ENCODE data around the gene SLC25A24. TPM values are rescaled to one million over a fixed set of nuclear protein-coding genes. Genes with fewer than 3 reads are reported as not detected.

The SLC25A24 gene
- total RNA-seq, 2 experiments from 2014 or later: 5.2 to 5.5 TPM

- Mint-ChIP-seq H3K36me3 (ENCODE audit: low read depth) (no peaks in the 10 kb centered on the region), H3K4me1 (ENCODE audit: low read depth) (peaks cover 3% of the 10 kb centered on the region), H3K27me3 (ENCODE audit: low read depth) (no peaks in the 10 kb centered on the region), H3K27ac (no peak overlapping the region), H3K4me3 (no peak overlapping the region), H3K9me3 (no peaks in the 10 kb centered on the region)
- peak; percentile 80 for DNase-seq
- intact Hi-C loops (cut with micrococcal nuclease): loop anchor here (1.0 to 5.0 kb wide), 8 partner anchors 75 to 695 kb away; partner anchors contain the start of genes SLC25A24 and VAV3
- CTCF ChIA-PET: interaction anchor here (0.6 to 8.3 kb wide), 34 partner anchors 10 to 596 kb away, joined by 3 to 255 read pairs (median 4); partner anchors contain the start of genes SLC25A24 and VAV3
Observed at GRCh38 chr1:108125312-108126138, 74.6 kb downstream of the SLC25A24 start.

DNA sequence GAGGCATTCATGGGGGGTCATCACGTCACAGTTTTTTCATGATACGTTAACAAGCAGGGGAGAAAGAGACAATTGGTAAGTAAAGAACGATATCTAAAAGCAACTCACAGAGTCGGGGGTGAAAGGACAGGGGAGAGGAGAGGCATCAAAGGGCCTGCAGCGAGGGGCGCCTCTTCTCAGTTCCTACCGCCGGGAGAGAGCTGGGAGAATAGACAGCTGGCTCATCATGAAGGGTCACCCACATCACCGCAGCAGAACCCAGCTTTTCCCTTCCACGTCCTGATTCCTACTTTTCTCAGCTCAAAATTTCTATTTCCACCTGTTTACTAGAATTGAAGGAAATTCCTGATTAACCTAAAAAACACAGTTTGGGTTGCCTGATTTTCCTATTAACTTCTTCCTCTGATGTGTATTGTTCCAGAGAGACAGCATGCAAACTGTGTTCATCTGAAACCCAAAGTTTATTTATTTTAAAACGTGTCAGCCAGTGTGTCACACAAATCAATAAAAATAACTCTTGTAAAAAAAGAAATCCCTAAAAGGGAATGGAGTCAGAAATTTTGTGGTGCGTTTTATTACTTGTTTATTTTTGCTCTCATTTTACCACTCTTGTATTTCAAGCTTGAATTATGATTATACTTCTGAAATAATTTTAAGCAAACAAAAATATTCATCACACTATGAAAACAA, 75.4 kb downstream of the SLC25A24 start:
- Mint-ChIP-seq H3K4me1 (ENCODE audit: low read depth) (peaks cover 3% of the 10 kb centered on the region), H3K4me3 (no peak overlapping the region), H3K9me3 (no peaks in the 10 kb centered on the region), H3K27me3 (ENCODE audit: low read depth) (no peaks in the 10 kb centered on the region), H3K36me3 (ENCODE audit: low read depth) (no peaks in the 10 kb centered on the region), H3K27ac (no peak overlapping the region)
- CTCF ChIA-PET: interaction anchor here (0.6 to 8.3 kb wide), 31 partner anchors 9 to 596 kb away, joined by 3 to 255 read pairs (median 4); partner anchors contain the start of genes SLC25A24 and VAV3
- intact Hi-C loops (cut with micrococcal nuclease): loop anchor here (1.0 to 5.0 kb wide), 8 partner anchors 74 to 694 kb away; partner anchors contain the start of genes SLC25A24 and VAV3
- DNase-seq: no peak

- no peak overlapping the region for H3K4me3 Mint-ChIP-seq
- peaks cover 3% of the 10 kb centered on the region for H3K4me1 Mint-ChIP-seq (ENCODE audit: low read depth)
- CTCF ChIA-PET: interaction anchor here (1.0 to 8.3 kb wide), 10 partner anchors 16 to 341 kb away, joined by 3 to 255 read pairs (median 5); partner anchors contain the start of genes SLC25A24 and VAV3
- DNase-seq: no peak
- no peaks in the 10 kb centered on the region for H3K9me3 Mint-ChIP-seq
- intact Hi-C loops (cut with micrococcal nuclease): loop anchor here (2.0 kb wide), 1 partner anchor 73 kb away; no protein-coding TSS in a partner anchor
- H3K27ac Mint-ChIP-seq: no peak overlapping the region
- no peaks in the 10 kb centered on the region for H3K27me3 Mint-ChIP-seq (ENCODE audit: low read depth)
- H3K36me3 Mint-ChIP-seq (ENCODE audit: low read depth): no peaks in the 10 kb centered on the region
Observed at GRCh38 chr1:108124023-108124422, 76.1 kb downstream of the SLC25A24 start.

DNA sequence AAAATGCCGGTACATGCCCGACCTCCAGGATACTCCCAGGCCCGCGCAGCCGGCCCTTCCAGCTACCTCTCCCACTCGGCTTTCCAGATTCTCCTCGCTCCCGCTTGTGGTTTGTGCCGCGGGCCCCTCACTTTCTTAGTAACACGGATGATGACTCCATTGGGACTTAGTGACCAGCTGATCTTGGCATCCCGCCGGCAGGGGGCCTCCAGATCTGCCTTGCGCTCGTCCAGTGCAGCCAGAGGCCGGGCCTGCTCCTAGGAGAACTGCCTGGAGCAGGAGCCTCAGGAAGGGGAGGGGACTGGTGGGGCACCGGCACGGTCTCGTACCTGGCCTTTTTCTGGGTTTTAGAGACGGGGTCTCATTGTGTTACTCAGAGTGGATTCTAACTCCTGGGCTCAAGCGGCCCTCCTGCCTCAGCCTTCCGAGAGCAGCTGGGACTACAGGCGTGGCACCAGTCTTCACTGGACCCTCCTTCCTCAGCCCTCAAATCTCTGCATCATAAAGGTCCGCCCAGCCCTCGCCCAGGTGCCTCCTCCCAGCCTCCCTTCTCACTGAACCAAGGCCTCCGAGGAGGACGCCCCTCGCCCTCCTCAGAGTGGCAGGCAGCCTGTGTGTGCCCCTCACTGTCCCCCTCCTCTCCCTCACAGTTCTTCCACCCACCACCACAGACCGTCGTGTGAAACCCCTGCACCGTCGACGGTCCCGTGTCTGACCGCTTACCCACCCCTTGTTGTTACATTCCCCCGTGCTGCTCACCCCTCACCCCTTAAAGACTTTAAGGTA, 78.6 kb downstream of the SLC25A24 start:
- H3K27me3 Mint-ChIP-seq (ENCODE audit: low read depth): no peaks in the 10 kb centered on the region
- peaks cover 9% of the 10 kb centered on the region for H3K4me1 Mint-ChIP-seq (ENCODE audit: low read depth)
- H3K27ac Mint-ChIP-seq: no peak overlapping the region
- H3K4me3 Mint-ChIP-seq: no peak overlapping the region
- H3K9me3 Mint-ChIP-seq: no peaks in the 10 kb centered on the region
- intact Hi-C loops (cut with micrococcal nuclease): no loop called here
- CTCF ChIA-PET: interaction anchor here (0.7 kb wide), 1 partner anchor 31 kb away, joined by 3 read pairs; no protein-coding TSS in a partner anchor
- DNase-seq: no peak
- H3K36me3 Mint-ChIP-seq (ENCODE audit: low read depth): no peaks in the 10 kb centered on the region

DNA sequence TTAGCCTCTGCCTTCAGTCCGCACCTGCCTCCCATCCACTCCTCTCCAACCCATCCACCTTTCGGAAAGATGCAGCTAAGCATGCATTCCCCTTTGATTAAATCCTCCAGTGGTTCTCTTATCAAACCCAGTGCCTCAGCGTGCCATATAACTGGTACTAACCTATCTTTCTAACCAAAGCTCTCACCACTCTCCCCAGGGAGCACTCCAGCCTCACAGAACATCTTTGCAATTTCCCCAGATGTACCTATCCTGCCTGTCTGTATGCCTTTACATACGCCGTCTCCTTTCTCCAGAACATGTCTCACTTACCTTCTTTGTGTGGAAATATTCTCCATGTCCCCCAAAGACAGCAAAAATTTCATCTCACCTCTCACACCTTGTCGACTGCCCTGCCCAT, 80.0 kb downstream of the SLC25A24 start:
- Mint-ChIP-seq H3K4me3 (no peak overlapping the region), H3K27ac (no peak overlapping the region), H3K4me1 (ENCODE audit: low read depth) (peaks cover 7% of the 10 kb centered on the region), H3K27me3 (ENCODE audit: low read depth) (no peaks in the 10 kb centered on the region), H3K9me3 (no peaks in the 10 kb centered on the region), H3K36me3 (ENCODE audit: low read depth) (no peaks in the 10 kb centered on the region)
- DNase-seq: no peak
- intact Hi-C loops (cut with micrococcal nuclease): no loop called here
- CTCF ChIA-PET: interaction anchor here (2.1 kb wide), 1 partner anchor 338 kb away, joined by 13 read pairs; no protein-coding TSS in a partner anchor

DNA sequence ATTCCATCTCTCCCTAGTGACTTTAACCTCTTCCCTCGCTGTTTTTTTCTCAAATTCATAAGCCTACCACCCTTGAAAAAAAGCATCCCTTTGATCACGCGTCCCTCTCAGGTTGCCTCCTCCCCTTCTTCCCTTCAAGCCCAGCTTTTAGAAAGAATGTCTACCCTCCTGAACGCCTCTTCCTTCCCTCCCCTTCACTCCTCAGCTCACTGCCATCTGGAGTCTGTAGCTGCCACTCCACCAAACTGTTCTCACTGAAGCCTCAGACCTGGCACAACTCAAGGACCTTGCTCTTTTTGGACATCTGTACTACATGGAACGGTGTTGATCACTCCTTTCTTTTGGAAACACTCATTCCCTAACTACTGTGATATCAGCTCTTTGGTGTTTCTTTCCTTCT, 80.6 kb downstream of the SLC25A24 start:
- CTCF ChIA-PET: interaction anchor here (1.8 to 2.5 kb wide), 3 partner anchors 9 to 337 kb away, joined by 7 to 13 read pairs (median 12); no protein-coding TSS in a partner anchor
- H3K27me3 Mint-ChIP-seq (ENCODE audit: low read depth): no peaks in the 10 kb centered on the region
- intact Hi-C loops (cut with micrococcal nuclease): no loop called here
- DNase-seq: no peak
- no peak overlapping the region for H3K4me3 Mint-ChIP-seq
- H3K36me3 Mint-ChIP-seq (ENCODE audit: low read depth): no peaks in the 10 kb centered on the region
- H3K27ac Mint-ChIP-seq: no peak overlapping the region
- no peaks in the 10 kb centered on the region for H3K9me3 Mint-ChIP-seq
- peaks cover 7% of the 10 kb centered on the region for H3K4me1 Mint-ChIP-seq (ENCODE audit: low read depth)

DNA sequence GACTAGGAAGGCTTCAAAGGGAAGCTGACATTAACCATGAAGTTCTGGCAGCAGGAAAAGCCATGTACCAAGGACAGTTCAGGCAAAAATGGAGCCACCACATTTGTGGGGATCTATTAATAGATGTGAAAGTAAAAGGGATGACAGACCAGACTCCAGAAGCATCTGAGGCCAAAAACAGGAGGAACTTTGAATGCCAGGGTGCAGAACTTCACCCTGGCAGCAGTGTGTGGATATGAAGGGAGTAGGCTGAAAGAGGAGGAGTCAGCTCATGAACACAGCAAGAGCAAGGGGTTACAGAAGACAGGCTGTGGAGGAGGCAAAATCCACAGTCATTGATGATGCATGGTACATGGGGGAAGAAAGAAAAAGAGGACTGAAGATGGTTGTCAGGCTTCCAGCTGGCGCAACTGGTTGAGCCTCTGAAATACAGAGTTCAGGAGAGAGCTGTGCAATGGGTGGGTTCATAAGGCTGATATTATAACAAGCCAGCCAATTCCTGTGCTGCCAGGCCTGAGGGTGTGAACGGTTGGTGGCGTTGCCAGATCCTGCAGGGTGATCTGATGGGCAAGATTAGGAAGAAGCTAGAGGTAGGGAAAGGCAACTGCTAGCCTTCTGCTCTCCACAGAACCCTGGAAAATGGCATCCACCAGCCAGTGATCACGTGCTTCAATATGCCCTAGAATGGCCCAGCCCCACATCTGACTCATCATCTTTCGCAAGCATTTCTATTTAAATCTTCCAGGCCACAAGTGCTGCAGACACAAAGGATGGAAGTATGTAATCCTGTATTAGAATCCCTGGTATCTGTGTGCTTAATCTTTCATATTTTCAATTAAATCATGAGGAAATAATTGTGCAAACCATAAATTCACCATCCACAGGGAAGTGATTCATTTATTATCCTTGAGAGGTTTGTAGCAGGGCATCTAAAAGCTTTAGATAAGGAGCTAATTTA, 81.9 kb downstream of the SLC25A24 start:
- no peak overlapping the region for H3K27ac Mint-ChIP-seq
- no peaks in the 10 kb centered on the region for H3K27me3 Mint-ChIP-seq (ENCODE audit: low read depth)
- intact Hi-C loops (cut with micrococcal nuclease): no loop called here
- CTCF ChIA-PET: interaction anchor here (0.5 to 2.5 kb wide), 5 partner anchors 10 to 336 kb away, joined by 3 to 13 read pairs (median 7); no protein-coding TSS in a partner anchor
- H3K9me3 Mint-ChIP-seq: no peaks in the 10 kb centered on the region
- H3K36me3 Mint-ChIP-seq (ENCODE audit: low read depth): no peaks in the 10 kb centered on the region
- peaks cover 7% of the 10 kb centered on the region for H3K4me1 Mint-ChIP-seq (ENCODE audit: low read depth)
- peak; percentile 11 for DNase-seq
- H3K4me3 Mint-ChIP-seq: no peak overlapping the region

GRCh38 chr1:108117237-108117636, 82.9 kb downstream of the SLC25A24 start:
- Mint-ChIP-seq H3K27me3 (ENCODE audit: low read depth) (no peaks in the 10 kb centered on the region), H3K4me1 (ENCODE audit: low read depth) (peaks cover 7% of the 10 kb centered on the region), H3K9me3 (no peaks in the 10 kb centered on the region), H3K27ac (no peak overlapping the region), H3K4me3 (no peak overlapping the region), H3K36me3 (ENCODE audit: low read depth) (no peaks in the 10 kb centered on the region)
- intact Hi-C loops (cut with micrococcal nuclease): no loop called here
- no peak for DNase-seq
- CTCF ChIA-PET: interaction anchor here (0.8 to 2.5 kb wide), 2 partner anchors 11 to 335 kb away, joined by 3 to 12 read pairs; no protein-coding TSS in a partner anchor

DNA sequence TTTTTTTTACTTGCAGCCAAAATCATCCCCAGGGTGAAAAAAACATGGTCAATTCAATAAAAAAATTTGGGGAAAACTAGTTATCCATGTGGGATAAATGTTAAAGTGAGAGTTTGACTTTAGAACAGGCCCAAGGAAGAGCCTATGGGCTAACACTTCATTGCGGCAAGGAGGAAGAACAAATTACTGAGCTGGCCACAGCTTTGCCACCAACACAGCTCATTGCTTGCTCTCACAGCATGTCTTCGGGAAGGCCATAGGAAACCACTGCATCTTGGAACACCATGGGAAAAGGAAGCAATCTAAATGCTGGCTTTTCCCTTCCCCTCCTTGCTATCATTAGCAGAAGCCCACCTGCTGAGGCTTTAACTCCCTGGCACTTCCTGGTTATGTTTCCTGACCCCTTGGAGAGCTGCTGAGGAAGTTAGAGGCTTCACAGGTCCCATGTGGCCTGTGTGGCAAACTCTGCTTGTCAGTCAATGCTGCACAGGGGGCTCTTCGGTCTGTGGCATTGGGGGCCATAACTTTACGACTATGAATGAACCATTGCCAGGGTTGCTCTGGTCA, 86.0 kb downstream of the SLC25A24 start:
- Mint-ChIP-seq H3K9me3 (no peaks in the 10 kb centered on the region), H3K36me3 (ENCODE audit: low read depth) (no peaks in the 10 kb centered on the region), H3K27ac (no peak overlapping the region), H3K4me1 (ENCODE audit: low read depth) (peaks cover 7% of the 10 kb centered on the region), H3K27me3 (ENCODE audit: low read depth) (no peaks in the 10 kb centered on the region), H3K4me3 (no peak overlapping the region)
- no peak for DNase-seq
- CTCF ChIA-PET: no interaction called here
- intact Hi-C loops (cut with micrococcal nuclease): no loop called here

DNA sequence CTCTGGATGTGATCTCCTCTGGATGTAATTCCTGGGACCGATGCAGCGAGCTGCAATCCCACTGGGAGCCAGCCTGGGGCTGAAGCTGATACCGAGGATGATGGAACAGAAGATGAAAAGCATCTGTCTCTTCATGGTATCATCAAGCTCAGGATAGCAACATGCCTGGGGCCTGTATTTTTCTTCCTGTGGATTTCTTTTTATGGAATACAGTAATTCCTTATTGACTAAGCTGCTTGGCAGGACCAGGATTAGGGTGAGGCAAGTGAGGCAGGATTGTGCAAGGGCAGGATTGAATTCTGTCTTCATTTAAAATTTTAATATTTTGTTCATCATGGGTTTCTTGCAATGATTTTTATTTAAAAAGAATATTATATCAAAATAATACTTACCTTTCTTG, 86.6 kb downstream of the SLC25A24 start:
- peaks cover 8% of the 10 kb centered on the region for H3K4me1 Mint-ChIP-seq (ENCODE audit: low read depth)
- no peak overlapping the region for H3K27ac Mint-ChIP-seq
- intact Hi-C loops (cut with micrococcal nuclease): no loop called here
- DNase-seq: no peak
- H3K27me3 Mint-ChIP-seq (ENCODE audit: low read depth): no peaks in the 10 kb centered on the region
- CTCF ChIA-PET: no interaction called here
- no peaks in the 10 kb centered on the region for H3K9me3 Mint-ChIP-seq
- no peaks in the 10 kb centered on the region for H3K36me3 Mint-ChIP-seq (ENCODE audit: low read depth)
- no peak overlapping the region for H3K4me3 Mint-ChIP-seq
